Stimulated activated CD4-positive, alpha-beta T cell treated with anti-CD3 and anti-CD28 coated beads, Interleukin-2, amount 100 ng/mL, for 24 hours (primary cell): Measurements from ENCODE around the gene RAB13.

ENCODE experiments used
- DNase-seq, 2 donors: peaks; one replicate each; pipeline ENCODE4 v3.0.0-alpha.2; 2020

RAB13 gene

GRCh38 chr1:153977250-153978240 lies 8.6 kb downstream of the RAB13 start, which contains the start of gene JTB:
Gene JTB (minus strand): TSS chr1:153977674. CDS start chr1:153977252, 422 bp downstream.
- DNase-seq, result peak; percentile 87 to 89

- DNase-seq, result no peak
Observed at GRCh38 chr1:153976819-153977249, 9.3 kb downstream of the RAB13 start.

GRCh38 chr1:153973525-153973924 lies 12.6 kb downstream of the RAB13 start:
- no peak for DNase-seq

- DNase-seq, result no peak
Observed at GRCh38 chr1:153973071-153973470, 13.1 kb downstream of the RAB13 start.

- DNase-seq, result no peak
Observed at GRCh38 chr1:153970346-153970745, 15.8 kb downstream of the RAB13 start.

- DNase-seq, result no peak
Observed at GRCh38 chr1:153968972-153969371, 17.2 kb downstream of the RAB13 start.

GRCh38 chr1:153968408-153968807 lies 17.7 kb downstream of the RAB13 start:
- no peak for DNase-seq

- no peak for DNase-seq
Observed at GRCh38 chr1:153968000-153968363, 18.2 kb downstream of the RAB13 start.

GRCh38 chr1:153967107-153967999 lies 18.8 kb downstream of the RAB13 start, which contains the start of gene CREB3L4:
Gene CREB3L4 (plus strand): TSS chr1:153967902. CDS start chr1:153968526, 624 bp downstream.
- DNase-seq, result peak; percentile 82 to 84

GRCh38 chr1:153963850-153964331 lies 22.2 kb downstream of the RAB13 start:
- DNase-seq, result no peak

GRCh38 chr1:153963030-153963849 lies 22.9 kb downstream of the RAB13 start, which contains the start of gene SLC39A1:
Gene SLC39A1 (minus strand): TSS chr1:153963537. CDS start chr1:153962715, 822 bp downstream.
- peak; percentile 97 to 98 for DNase-seq

GRCh38 chr1:153962088-153963029 lies 23.8 kb downstream of the RAB13 start:
- DNase-seq, result no peak

GRCh38 chr1:153961421-153961820 lies 24.7 kb downstream of the RAB13 start:
- DNase-seq, result no peak

GRCh38 chr1:153960206-153960605 lies 25.9 kb downstream of the RAB13 start:
- no peak for DNase-seq

- no peak for DNase-seq
Observed at GRCh38 chr1:153959454-153959853, 26.7 kb downstream of the RAB13 start.

GRCh38 chr1:153958961-153959260 lies 27.2 kb downstream of the RAB13 start:
- no peak for DNase-seq

GRCh38 chr1:153958111-153958960 lies 27.8 kb downstream of the RAB13 start, which contains the start of gene CRTC2:
Gene CRTC2 (minus strand): TSS chr1:153958612. CDS start chr1:153958497, 115 bp downstream.
- peak; percentile 97 for DNase-seq

GRCh38 chr1:153957744-153958110 lies 28.4 kb downstream of the RAB13 start:
- peak; percentile 45 to 48 for DNase-seq

GRCh38 chr1:153956997-153957715 lies 29.0 kb downstream of the RAB13 start:
- DNase-seq, result no peak
